ENCODE measurements around the gene KIF3A. TPM values are rescaled to one million over a fixed set of nuclear protein-coding genes. Genes with fewer than 3 reads are reported as not detected.

Gene KIF3A
- total and polyA plus RNA-seq, 2 of the 8 experiments (the other 6 are each of a cell fraction or from before 2014, with no cell fraction given) = 3.1 to 13.1 TPM

- no peak overlapping the region for H3K27ac ChIP-seq (ENCODE audit: low read depth, low read length)
- FAIRE-seq (no peak), DNase-seq (ENCODE audit: low read depth in 1 of 2, low spot score in 2 of 2) (no peak)
- ChIA-PET POLR2A (ENCODE audit: partially characterized antibody) (interaction anchor here (1.3 kb wide), 1 partner anchor 16 kb away, joined by 5 read pairs; the partner anchor contains the start of gene IL4), CTCF (ENCODE audit: partially characterized antibody) (interaction anchor here (0.6 to 1.6 kb wide), 3 partner anchors 94 to 163 kb away, joined by 3 to 4 read pairs (median 4); no protein-coding TSS in a partner anchor)
- H2AFZ ChIP-seq (ENCODE audit: low read length) = no peak overlapping the region
- H3K14ac ChIP-seq (ENCODE audit: insufficient read length) = no peak overlapping the region
- no peak overlapping the region for H4K8ac ChIP-seq (ENCODE audit: extremely low read depth, insufficient read depth, low read length)
- H4K20me1 ChIP-seq (replicated peaks in 1 of 2; ENCODE audit: control insufficient read depth in 1 of 2, insufficient read depth in 2 of 2, low read length in 2 of 2) = no peaks in the 10 kb centered on the region
- H3K56ac ChIP-seq (replicated peaks; ENCODE audit: insufficient read length, low read depth, low read length) = no peak overlapping the region
- no peak overlapping the region for H2BK20ac ChIP-seq (ENCODE audit: low read length)
- no peaks in the 10 kb centered on the region for H3K9me3 ChIP-seq (ENCODE audit: insufficient read depth in 2 of 2, low read depth in 1 of 2, low read length in 1 of 2)
- no peaks in the 10 kb centered on the region for H3K36me3 ChIP-seq (ENCODE audit: control insufficient read depth in 2 of 4, insufficient read depth in 4 of 4, low read length in 3 of 4)
- H2BK15ac ChIP-seq (ENCODE audit: low read length) = no peak overlapping the region
- H3K18ac ChIP-seq (ENCODE audit: extremely low read depth, low read length) = no peak overlapping the region
- 88% methylated on average over 3 of the region's 3 CpGs; no CpG with 5 or more reads in 1 of the 2 experiments for WGBS, 2 experiments (ENCODE audit: extremely low coverage in 1 of 2, insufficient coverage in 1 of 2, insufficient read length in 1 of 2, insufficient replicate concordance in 2 of 2, low coverage in 1 of 2, low lambda C conversion rate in 2 of 2, missing lambda C conversion rate in 1 of 2)
- no peak overlapping the region for H2BK5ac ChIP-seq (ENCODE audit: low read depth, low read length)
- H2BK12ac ChIP-seq (ENCODE audit: low read depth, low read length) = no peak overlapping the region
- H2BK120ac ChIP-seq (replicated peaks; ENCODE audit: low read depth, low read length) = no peak overlapping the region
- no peaks in the 10 kb centered on the region for H3K79me2 ChIP-seq (ENCODE audit: control insufficient read depth in 1 of 2, insufficient read depth in 2 of 2, low read length in 2 of 2)
- H3K4ac ChIP-seq (replicated peaks; ENCODE audit: insufficient read length, low read depth, low read length) = no peak overlapping the region
- no peak overlapping the region for H3K9ac ChIP-seq (replicated peaks in 1 of 4; ENCODE audit: extremely low read depth in 1 of 4, low read depth in 3 of 4, low read length in 3 of 4)
- H3K27me3 ChIP-seq (replicated peaks in 1 of 4; ENCODE audit: control insufficient read depth in 3 of 4, extremely low read depth in 1 of 4, insufficient read depth in 3 of 4, low read length in 3 of 4) = no peaks in the 10 kb centered on the region
- H3K23ac ChIP-seq (ENCODE audit: insufficient read length) = no peak overlapping the region
- no peaks in the 10 kb centered on the region for H3K79me1 ChIP-seq (ENCODE audit: low read depth, low read length)
- no peak overlapping the region for H4K91ac ChIP-seq (replicated peaks; ENCODE audit: insufficient read length, low read length)
- no peak overlapping the region for H3K4me2 ChIP-seq (ENCODE audit: insufficient read depth in 1 of 2, low read depth in 2 of 2, low read length in 2 of 2)
- H3K4me3 ChIP-seq (ENCODE audit: extremely low read depth in 1 of 4, insufficient read depth in 2 of 4, low read depth in 3 of 4, low read length in 4 of 4) = no peak overlapping the region
- no peaks in the 10 kb centered on the region for H3K4me1 ChIP-seq (replicated peaks in 1 of 4; ENCODE audit: control insufficient read depth in 3 of 4, insufficient read depth in 4 of 4, low read length in 3 of 4)
- no peaks in the 10 kb centered on the region for H3K23me2 ChIP-seq (ENCODE audit: low read depth, low read length)
- H2AK5ac ChIP-seq (ENCODE audit: low read depth, low read length) = no peak overlapping the region
- no peak overlapping the region for H4K5ac ChIP-seq (ENCODE audit: insufficient read length, low read depth, low read length)
- TF ChIP-seq EP300 (IDR thresholded peaks at IDR 0.05; ENCODE audit: borderline replicate concordance in 1 of 2, low read depth in 2 of 2, low read length in 2 of 2) = no peak
- TF ChIP-seq SIRT6 (IDR thresholded peaks at IDR 0.05; ENCODE audit: low read length) = no peak
- no peak for TF ChIP-seq RFX5 (IDR thresholded peaks at IDR 0.05; ENCODE audit: borderline replicate concordance, low read depth, low read length)
These were observed 47.2 kb downstream of the KIF3A start for GRCh38 chr5:132690156-132690555.
